Gastroesophageal sphincter (tissue), 3 donors: Measurements from ENCODE around the gene ATM.

Experiments used
- EP300 ChIP-seq: sonication (generic); formaldehyde crosslinking; IDR thresholded peaks from one replicate; pipeline ENCODE4 v1.6.1; 2017; ENCODE audit warnings: antibody characterized with exemption, mild to moderate bottlenecking
- POLR2AphosphoS5 ChIP-seq: sonication (generic); formaldehyde crosslinking; IDR thresholded peaks from one replicate; pipeline ENCODE4 v1.6.1; 2017; ENCODE audit warnings: antibody characterized with exemption
- TF ChIP-seq, protein P1 (sequence below), 4 experiments: fragments of 200-600 bp in 2 of 4; fragments of 450-650 bp in 2 of 4; sonication (generic) in 1 of 4; IDR thresholded peaks; one replicate each; pipeline ENCODE4 v1.5.1; 2017 to 2019; ENCODE audit warnings: antibody characterized with exemption in 4 of 4, mild to moderate bottlenecking in 2 of 4, moderate library complexity in 2 of 4

DNA sequence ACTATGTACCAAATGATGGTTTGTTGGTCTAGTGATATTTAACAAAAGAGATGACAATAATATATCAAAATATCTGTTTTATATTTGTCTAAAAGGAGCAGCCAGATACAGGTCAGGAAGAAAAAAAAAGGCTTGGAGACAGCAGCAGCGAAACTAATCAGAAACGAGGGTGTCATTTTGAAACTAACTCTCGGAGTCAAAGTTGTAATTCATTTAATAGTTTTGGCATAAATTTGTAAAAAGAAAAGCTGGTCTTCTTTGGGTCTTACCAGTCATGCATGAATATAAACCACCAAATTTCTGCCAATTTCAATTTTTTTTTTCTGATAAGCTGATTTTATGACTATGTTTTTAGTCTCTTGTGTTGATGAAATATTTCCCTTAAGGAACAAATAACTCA is 26.0 kb upstream of the ATM start:
- TF ChIP-seq, protein P1, sequence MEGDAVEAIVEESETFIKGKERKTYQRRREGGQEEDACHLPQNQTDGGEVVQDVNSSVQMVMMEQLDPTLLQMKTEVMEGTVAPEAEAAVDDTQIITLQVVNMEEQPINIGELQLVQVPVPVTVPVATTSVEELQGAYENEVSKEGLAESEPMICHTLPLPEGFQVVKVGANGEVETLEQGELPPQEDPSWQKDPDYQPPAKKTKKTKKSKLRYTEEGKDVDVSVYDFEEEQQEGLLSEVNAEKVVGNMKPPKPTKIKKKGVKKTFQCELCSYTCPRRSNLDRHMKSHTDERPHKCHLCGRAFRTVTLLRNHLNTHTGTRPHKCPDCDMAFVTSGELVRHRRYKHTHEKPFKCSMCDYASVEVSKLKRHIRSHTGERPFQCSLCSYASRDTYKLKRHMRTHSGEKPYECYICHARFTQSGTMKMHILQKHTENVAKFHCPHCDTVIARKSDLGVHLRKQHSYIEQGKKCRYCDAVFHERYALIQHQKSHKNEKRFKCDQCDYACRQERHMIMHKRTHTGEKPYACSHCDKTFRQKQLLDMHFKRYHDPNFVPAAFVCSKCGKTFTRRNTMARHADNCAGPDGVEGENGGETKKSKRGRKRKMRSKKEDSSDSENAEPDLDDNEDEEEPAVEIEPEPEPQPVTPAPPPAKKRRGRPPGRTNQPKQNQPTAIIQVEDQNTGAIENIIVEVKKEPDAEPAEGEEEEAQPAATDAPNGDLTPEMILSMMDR (IDR thresholded peaks at IDR 0.05): no peak
- TF ChIP-seq EP300 (no peak), POLR2AphosphoS5 (no peak)
